Peyer's patch (tissue), 4 donors: Measurements from ENCODE around the gene ZC3H15. TPM values are rescaled to one million over a fixed set of nuclear protein-coding genes. Genes with fewer than 3 reads are reported as not detected.

ENCODE experiments used
- DNase-seq, 3 donors: peaks; one replicate each; pipeline ENCODE4 v3.0.0-alpha.2; 2017 to 2019
- H3K27ac ChIP-seq, 4 donors: fragments of 200-600 bp; sonication (generic); one replicate each; pipeline ENCODE4 v1.5.1; 2016 to 2019
- H3K27me3 ChIP-seq, 2 donors: fragments of 200-600 bp; sonication (generic); one replicate each; pipeline ENCODE4 v1.5.1; 2019
- H3K36me3 ChIP-seq, 3 donors: fragments of 200-600 bp; sonication (generic); one replicate each; pipeline ENCODE4 v1.5.1; 2016 to 2019
- H3K4me1 ChIP-seq, 4 donors: fragments of 200-600 bp; sonication (generic); one replicate each; pipeline ENCODE4 v1.5.1; 2016 to 2019
- H3K4me3 ChIP-seq, 4 donors: fragments of 200-600 bp; sonication (generic); 1 replicate in 3 of 4; 2 replicates in 1 of 4; pipeline ENCODE4 v1.5.1; 2016 to 2019; ENCODE audit warnings: mild to moderate bottlenecking in 1 of 4
- H3K9me3 ChIP-seq, 4 donors: fragments of 200-600 bp; sonication (generic); one replicate each; pipeline ENCODE4 v1.5.1; 2016 to 2019; ENCODE audit warnings: mild to moderate bottlenecking in 1 of 4
- CTCF ChIP-seq, 6 experiments: fragments of 450-650 bp in 4 of 6; fragments of 200-600 bp in 2 of 6; sonication (generic) in 1 of 6; IDR thresholded peaks; one replicate each; pipeline ENCODE4 v1.5.1; 2017 to 2019; ENCODE audit warnings: antibody characterized with exemption in 6 of 6, mild to moderate bottlenecking in 3 of 6, moderate library complexity in 1 of 6
- POLR2A ChIP-seq, 2 donors: fragments of 450-650 bp; IDR thresholded peaks; one replicate each; pipeline ENCODE4 v1.5.1; 2017; ENCODE audit warnings: antibody characterized with exemption in 2 of 2, mild to moderate bottlenecking in 2 of 2, moderate library complexity in 2 of 2
- total RNA-seq, 4 donors: library from RNA; depleted of rRNA; stranded (reverse); fragments of >200 nt; gene quantifications; one replicate each; pipeline ENCODE4 v1.1.0, GENCODE V29; 2016

Gene ZC3H15
- total RNA-seq, 4 donors from 2014 or later, result 39.7 to 82.5 (median 65.0) TPM

- no peak for DNase-seq
- H3K4me3 ChIP-seq, result no peak overlapping the region
- no peaks in the 10 kb centered on the region for H3K27me3 ChIP-seq
- no peaks in the 10 kb centered on the region for H3K9me3 ChIP-seq
- no peaks in the 10 kb centered on the region for H3K4me1 ChIP-seq
- H3K36me3 ChIP-seq, result no peaks in the 10 kb centered on the region
- peak overlapping the region in 1 of 4 donors; percentile 11 for H3K27ac ChIP-seq
- TF ChIP-seq CTCF (IDR thresholded peaks at IDR 0.05), result no peak
- no peak for TF ChIP-seq POLR2A (IDR thresholded peaks at IDR 0.05)
These were observed 57.6 kb downstream of the ZC3H15 start for GRCh38 chr2:186543561-186544131.

- Histone ChIP-seq H3K27me3 (no peaks in the 10 kb centered on the region), H3K36me3 (no peaks in the 10 kb centered on the region), H3K27ac (peak overlapping the region in 1 of 4 donors; percentile 11), H3K4me1 (no peaks in the 10 kb centered on the region), H3K4me3 (no peak overlapping the region), H3K9me3 (no peaks in the 10 kb centered on the region)
- TF ChIP-seq CTCF (IDR thresholded peaks at IDR 0.05) (no peak), POLR2A (IDR thresholded peaks at IDR 0.05) (no peak)
- no peak for DNase-seq
These were observed 58.2 kb downstream of the ZC3H15 start for GRCh38 chr2:186544255-186544675.

GRCh38 chr2:186546846-186547245, 60.8 kb downstream of the ZC3H15 start:
- Histone ChIP-seq H3K27ac (no peak overlapping the region), H3K4me1 (no peaks in the 10 kb centered on the region), H3K4me3 (no peak overlapping the region), H3K9me3 (no peaks in the 10 kb centered on the region), H3K27me3 (no peaks in the 10 kb centered on the region), H3K36me3 (no peaks in the 10 kb centered on the region)
- DNase-seq, result no peak
- no peak for TF ChIP-seq POLR2A (IDR thresholded peaks at IDR 0.05)
- no peak for TF ChIP-seq CTCF (IDR thresholded peaks at IDR 0.05)

GRCh38 chr2:186551323-186552050, 65.4 kb downstream of the ZC3H15 start:
- DNase-seq, result no peak
- no peak overlapping the region for H3K4me3 ChIP-seq
- H3K4me1 ChIP-seq, result no peaks in the 10 kb centered on the region
- no peak overlapping the region for H3K27ac ChIP-seq
- H3K36me3 ChIP-seq, result no peaks in the 10 kb centered on the region
- H3K27me3 ChIP-seq, result no peaks in the 10 kb centered on the region
- no peak for TF ChIP-seq POLR2A (IDR thresholded peaks at IDR 0.05)
- TF ChIP-seq CTCF (IDR thresholded peaks at IDR 0.05), result no peak
- no peaks in the 10 kb centered on the region for H3K9me3 ChIP-seq

GRCh38 chr2:186554429-186554828, 68.4 kb downstream of the ZC3H15 start:
- TF ChIP-seq POLR2A (IDR thresholded peaks at IDR 0.05), result no peak
- TF ChIP-seq CTCF (IDR thresholded peaks at IDR 0.05), result no peak
- no peaks in the 10 kb centered on the region for H3K9me3 ChIP-seq
- no peak overlapping the region for H3K4me3 ChIP-seq
- H3K27me3 ChIP-seq, result no peaks in the 10 kb centered on the region
- no peak for DNase-seq
- H3K4me1 ChIP-seq, result no peaks in the 10 kb centered on the region
- H3K36me3 ChIP-seq, result no peaks in the 10 kb centered on the region
- no peak overlapping the region for H3K27ac ChIP-seq
